ENCODE measurements around the gene DNAH10.

- TF ChIP-seq CTCF (IDR thresholded peaks at IDR 0.05), result no peak
- no peak for TF ChIP-seq POLR2A (IDR thresholded peaks at IDR 0.05)
Observed at GRCh38 chr12:123757561-123757960, 4.5 kb upstream of the DNAH10 start.
